ENCODE results near the gene CD300LD. TPM values are rescaled to one million over a fixed set of nuclear protein-coding genes. Genes with fewer than 3 reads are reported as not detected.

Gene CD300LD
- total RNA-seq, 1 donor from 2014 or later: not detected

- Histone ChIP-seq H3K9me3 (no peaks in the 10 kb centered on the region), H3K36me3 (no peaks in the 10 kb centered on the region), H3K27me3 (ENCODE audit: low read depth) (peaks cover 7% of the 10 kb centered on the region), H3K4me3 (no peak overlapping the region), H3K4me1 (no peaks in the 10 kb centered on the region), H3K27ac (no peak overlapping the region)
- ATAC-seq (no peak), DNase-seq (no peak)
- intact Hi-C loops (cut with DNase I): no loop called here
- TF ChIP-seq, protein P1, sequence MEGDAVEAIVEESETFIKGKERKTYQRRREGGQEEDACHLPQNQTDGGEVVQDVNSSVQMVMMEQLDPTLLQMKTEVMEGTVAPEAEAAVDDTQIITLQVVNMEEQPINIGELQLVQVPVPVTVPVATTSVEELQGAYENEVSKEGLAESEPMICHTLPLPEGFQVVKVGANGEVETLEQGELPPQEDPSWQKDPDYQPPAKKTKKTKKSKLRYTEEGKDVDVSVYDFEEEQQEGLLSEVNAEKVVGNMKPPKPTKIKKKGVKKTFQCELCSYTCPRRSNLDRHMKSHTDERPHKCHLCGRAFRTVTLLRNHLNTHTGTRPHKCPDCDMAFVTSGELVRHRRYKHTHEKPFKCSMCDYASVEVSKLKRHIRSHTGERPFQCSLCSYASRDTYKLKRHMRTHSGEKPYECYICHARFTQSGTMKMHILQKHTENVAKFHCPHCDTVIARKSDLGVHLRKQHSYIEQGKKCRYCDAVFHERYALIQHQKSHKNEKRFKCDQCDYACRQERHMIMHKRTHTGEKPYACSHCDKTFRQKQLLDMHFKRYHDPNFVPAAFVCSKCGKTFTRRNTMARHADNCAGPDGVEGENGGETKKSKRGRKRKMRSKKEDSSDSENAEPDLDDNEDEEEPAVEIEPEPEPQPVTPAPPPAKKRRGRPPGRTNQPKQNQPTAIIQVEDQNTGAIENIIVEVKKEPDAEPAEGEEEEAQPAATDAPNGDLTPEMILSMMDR (IDR thresholded peaks at IDR 0.05): no peak
Observed at GRCh38 chr17:74552037-74552436, 40.0 kb downstream of the CD300LD start.

GRCh38 chr17:74550602-74551001 is 41.5 kb downstream of the CD300LD start:
- DNase-seq (no peak), ATAC-seq (no peak)
- Histone ChIP-seq H3K27ac (no peak overlapping the region), H3K36me3 (no peaks in the 10 kb centered on the region), H3K4me1 (no peaks in the 10 kb centered on the region), H3K4me3 (no peak overlapping the region), H3K27me3 (ENCODE audit: low read depth) (peaks cover 7% of the 10 kb centered on the region), H3K9me3 (no peaks in the 10 kb centered on the region)
- intact Hi-C loops (cut with DNase I): no loop called here
- TF ChIP-seq, protein P1 (IDR thresholded peaks at IDR 0.05): no peak

GRCh38 chr17:74549343-74549742 is 42.7 kb downstream of the CD300LD start:
- Histone ChIP-seq H3K4me3 (no peak overlapping the region), H3K27me3 (ENCODE audit: low read depth) (peaks cover 7% of the 10 kb centered on the region), H3K4me1 (no peaks in the 10 kb centered on the region), H3K36me3 (no peaks in the 10 kb centered on the region), H3K9me3 (no peaks in the 10 kb centered on the region), H3K27ac (no peak overlapping the region)
- intact Hi-C loops (cut with DNase I): no loop called here
- DNase-seq (no peak), ATAC-seq (no peak)
- TF ChIP-seq, protein P1 (IDR thresholded peaks at IDR 0.05): no peak

GRCh38 chr17:74547736-74548135 is 44.3 kb downstream of the CD300LD start:
- no peak overlapping the region for H3K4me3 ChIP-seq
- H3K27me3 ChIP-seq (ENCODE audit: low read depth): peaks cover 7% of the 10 kb centered on the region
- no peaks in the 10 kb centered on the region for H3K36me3 ChIP-seq
- H3K9me3 ChIP-seq: no peaks in the 10 kb centered on the region
- peak; percentile 26 for DNase-seq
- H3K4me1 ChIP-seq: no peaks in the 10 kb centered on the region
- TF ChIP-seq, protein P1 (IDR thresholded peaks at IDR 0.05): no peak
- ATAC-seq: no peak
- H3K27ac ChIP-seq: no peak overlapping the region
- intact Hi-C loops (cut with DNase I): no loop called here

DNA sequence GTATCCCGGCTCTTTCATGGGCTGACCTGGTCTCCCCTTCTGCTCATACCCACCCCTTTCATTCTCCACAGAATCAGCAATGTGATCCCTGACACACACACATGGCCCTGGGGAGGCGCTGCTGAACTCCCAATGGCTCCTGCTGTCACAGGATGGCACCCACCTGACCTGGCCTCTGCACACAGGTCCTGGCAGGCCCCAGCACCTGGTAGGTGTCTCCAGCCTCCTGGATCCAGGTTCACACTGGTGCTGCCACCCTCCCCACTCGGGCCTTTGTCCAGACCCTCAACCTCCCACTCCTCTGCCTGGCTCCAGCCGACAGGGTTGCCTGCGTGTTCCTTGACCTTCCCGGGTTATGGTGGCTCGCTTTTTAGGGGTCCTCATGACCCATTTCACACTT is 44.8 kb downstream of the CD300LD start:
- Histone ChIP-seq H3K27me3 (ENCODE audit: low read depth) (peaks cover 7% of the 10 kb centered on the region), H3K36me3 (no peaks in the 10 kb centered on the region), H3K4me1 (no peaks in the 10 kb centered on the region), H3K27ac (no peak overlapping the region), H3K4me3 (no peak overlapping the region), H3K9me3 (no peaks in the 10 kb centered on the region)
- TF ChIP-seq, protein P1 (IDR thresholded peaks at IDR 0.05): no peak
- intact Hi-C loops (cut with DNase I): no loop called here
- DNase-seq (peak; percentile 27), ATAC-seq (no peak)

GRCh38 chr17:74546586-74546985 is 45.5 kb downstream of the CD300LD start:
- TF ChIP-seq, protein P1 (IDR thresholded peaks at IDR 0.05): no peak
- Histone ChIP-seq H3K4me3 (no peak overlapping the region), H3K27me3 (ENCODE audit: low read depth) (peaks cover 7% of the 10 kb centered on the region), H3K36me3 (no peaks in the 10 kb centered on the region), H3K27ac (peak overlapping the region; percentile 73), H3K9me3 (no peaks in the 10 kb centered on the region), H3K4me1 (no peaks in the 10 kb centered on the region)
- no peak for ATAC-seq
- intact Hi-C loops (cut with DNase I): no loop called here
- DNase-seq: peak; percentile 41

All from lower lobe of right lung (tissue), 2 donors.